ENCODE results near the gene PXDN. TPM values are rescaled to one million over a fixed set of nuclear protein-coding genes. Genes with fewer than 3 reads are reported as not detected.
A peak's percentile ranks its signal among the peaks of the same experiment; 100 is the strongest.
"Not testable (repeated sequence)": the region's sequence is repeated elsewhere in the genome, so short reads cannot be mapped to it uniquely, and the experiment has no call there.

Gene PXDN
- total RNA-seq, 1 experiment from 2014 or later, result 102 TPM

DNA sequence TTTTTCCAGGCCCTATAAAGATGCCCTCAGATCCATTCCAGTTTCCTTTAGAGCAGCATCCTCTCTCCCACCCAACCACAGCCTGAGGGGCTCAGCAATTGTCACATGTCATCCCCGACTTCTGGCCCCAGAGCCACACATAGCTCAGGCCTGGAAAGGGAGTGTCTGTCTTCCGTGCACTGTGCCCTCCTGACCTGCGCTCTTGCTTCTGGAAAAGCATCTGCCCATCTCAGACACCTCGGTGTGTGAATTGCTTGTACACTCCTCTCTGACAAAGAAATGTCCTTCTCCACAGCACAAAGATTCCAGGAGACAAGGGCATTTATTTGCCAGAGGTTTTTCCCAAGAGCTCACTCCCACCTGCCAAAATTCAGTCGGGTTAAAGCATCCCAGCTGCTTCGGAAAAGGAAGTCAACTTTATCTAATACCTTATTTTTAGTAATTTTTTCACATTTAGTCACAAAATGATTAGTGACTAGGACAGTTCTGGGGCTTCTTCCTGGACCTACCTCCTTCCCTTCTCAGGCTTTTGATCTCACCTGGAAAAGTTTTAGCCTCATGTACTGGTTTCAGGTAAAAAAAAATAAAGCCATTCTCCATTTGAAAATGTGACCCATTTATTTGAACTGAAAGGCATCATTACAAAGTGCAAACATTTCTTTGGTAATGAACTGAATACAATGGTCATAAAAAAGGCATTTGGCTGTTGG is 112.9 kb downstream of the PXDN start:
- H3K4me3 ChIP-seq (ENCODE audit: insufficient read depth, low read depth, low read length), result no peak overlapping the region
- H3K36me3 ChIP-seq (replicated peaks; ENCODE audit: control insufficient read depth, insufficient read depth, low read length), result peaks cover 8% of the 10 kb centered on the region
- H3K27me3 ChIP-seq (ENCODE audit: control insufficient read depth, insufficient read depth, low read length), result no peaks in the 10 kb centered on the region
- DNase-seq, result no peak

DNA sequence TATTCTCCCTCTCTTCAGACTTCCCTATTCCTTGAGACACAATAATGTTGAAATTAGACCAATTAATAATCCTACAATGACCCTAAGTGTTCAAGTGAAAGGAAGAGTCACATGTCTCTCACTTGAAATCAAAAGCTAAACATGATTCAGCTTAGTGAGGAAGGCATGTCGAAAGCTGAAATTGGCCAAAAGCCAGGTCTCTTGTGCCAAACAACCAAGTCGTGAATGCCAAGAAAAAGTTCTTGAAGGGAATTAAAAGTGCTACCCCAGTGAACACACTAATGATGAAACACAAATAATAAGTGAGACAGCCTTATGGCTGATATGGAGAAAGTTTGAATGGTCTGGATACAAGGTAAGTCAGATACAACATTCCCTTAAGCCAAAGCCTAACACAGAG is 115.4 kb downstream of the PXDN start:
- H3K36me3 ChIP-seq (replicated peaks; ENCODE audit: control insufficient read depth, insufficient read depth, low read length), result peaks cover 6% of the 10 kb centered on the region
- no peak for DNase-seq
- no peak overlapping the region for H3K4me3 ChIP-seq (ENCODE audit: insufficient read depth, low read depth, low read length)
- no peaks in the 10 kb centered on the region for H3K27me3 ChIP-seq (ENCODE audit: control insufficient read depth, insufficient read depth, low read length)

DNA sequence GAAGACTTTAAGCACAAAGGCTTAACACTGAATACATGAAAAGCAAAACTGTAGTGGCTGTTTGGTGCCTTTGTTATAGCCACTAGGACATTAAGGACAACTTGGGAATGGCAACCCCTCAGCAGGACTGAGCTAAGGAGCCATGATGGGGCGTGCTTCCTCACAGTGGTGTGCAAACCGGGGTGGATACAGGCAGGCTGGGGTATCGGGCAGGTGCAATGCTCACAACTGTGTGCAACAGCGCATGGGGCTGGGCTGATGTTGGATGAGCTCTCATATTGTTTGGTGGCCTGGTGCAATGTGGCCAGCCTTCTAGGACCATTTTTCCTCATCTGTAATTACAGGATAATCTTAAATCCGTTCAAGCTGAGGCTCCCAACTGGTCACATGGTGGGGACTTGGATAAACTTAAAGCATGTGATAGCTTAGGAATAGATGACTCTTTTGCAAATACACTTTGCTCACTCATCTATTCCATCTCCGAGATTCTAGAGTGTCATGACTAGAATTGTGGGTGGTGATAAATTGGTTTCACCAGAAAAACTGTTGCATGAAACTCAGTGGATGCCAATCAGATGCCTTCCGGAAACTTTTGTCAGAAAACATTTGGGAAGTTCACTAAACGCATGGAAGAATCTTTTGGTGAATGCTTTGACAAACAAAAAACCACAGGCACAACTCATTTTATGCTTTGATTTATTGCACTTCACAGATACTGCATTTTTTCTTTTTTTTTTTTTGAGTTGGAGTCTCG is 116.5 kb downstream of the PXDN start:
- no peak for DNase-seq
- no peak overlapping the region for H3K4me3 ChIP-seq (ENCODE audit: insufficient read depth, low read depth, low read length)
- peaks cover 2% of the 10 kb centered on the region; the same call in 1 of the 2 replicates for H3K36me3 ChIP-seq (replicated peaks; ENCODE audit: control insufficient read depth, insufficient read depth, low read length)
- no peaks in the 10 kb centered on the region for H3K27me3 ChIP-seq (ENCODE audit: control insufficient read depth, insufficient read depth, low read length)

DNA sequence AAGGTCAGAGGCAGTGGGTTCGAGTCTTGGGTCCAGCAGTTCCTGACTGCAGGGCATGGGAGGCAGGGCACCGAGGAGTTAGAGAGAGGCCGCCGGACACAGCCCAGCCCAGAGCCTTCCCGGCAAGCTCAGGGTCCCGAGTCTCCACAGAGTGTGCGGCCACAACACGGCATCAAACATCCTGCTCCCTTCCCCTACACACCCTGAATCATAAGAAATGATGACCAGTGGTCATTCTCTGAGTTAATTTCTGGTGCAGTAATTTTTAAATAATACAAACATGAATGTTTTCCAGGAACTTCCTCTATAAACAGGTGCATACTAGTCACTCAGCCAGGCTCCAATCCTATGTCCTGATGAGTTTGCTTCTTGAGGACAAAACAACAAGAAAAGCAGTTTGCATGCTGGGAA is 118.0 kb downstream of the PXDN start:
- DNase-seq, result peak; percentile 49
- Histone ChIP-seq H3K4me3 (ENCODE audit: insufficient read depth, low read depth, low read length) (no peak overlapping the region), H3K27me3 (ENCODE audit: control insufficient read depth, insufficient read depth, low read length) (no peaks in the 10 kb centered on the region), H3K36me3 (replicated peaks; ENCODE audit: control insufficient read depth, insufficient read depth, low read length) (0 out of 2 replicates have a peak, but pooled peaks cover 1% of the 10 kb centered on the region)

DNA sequence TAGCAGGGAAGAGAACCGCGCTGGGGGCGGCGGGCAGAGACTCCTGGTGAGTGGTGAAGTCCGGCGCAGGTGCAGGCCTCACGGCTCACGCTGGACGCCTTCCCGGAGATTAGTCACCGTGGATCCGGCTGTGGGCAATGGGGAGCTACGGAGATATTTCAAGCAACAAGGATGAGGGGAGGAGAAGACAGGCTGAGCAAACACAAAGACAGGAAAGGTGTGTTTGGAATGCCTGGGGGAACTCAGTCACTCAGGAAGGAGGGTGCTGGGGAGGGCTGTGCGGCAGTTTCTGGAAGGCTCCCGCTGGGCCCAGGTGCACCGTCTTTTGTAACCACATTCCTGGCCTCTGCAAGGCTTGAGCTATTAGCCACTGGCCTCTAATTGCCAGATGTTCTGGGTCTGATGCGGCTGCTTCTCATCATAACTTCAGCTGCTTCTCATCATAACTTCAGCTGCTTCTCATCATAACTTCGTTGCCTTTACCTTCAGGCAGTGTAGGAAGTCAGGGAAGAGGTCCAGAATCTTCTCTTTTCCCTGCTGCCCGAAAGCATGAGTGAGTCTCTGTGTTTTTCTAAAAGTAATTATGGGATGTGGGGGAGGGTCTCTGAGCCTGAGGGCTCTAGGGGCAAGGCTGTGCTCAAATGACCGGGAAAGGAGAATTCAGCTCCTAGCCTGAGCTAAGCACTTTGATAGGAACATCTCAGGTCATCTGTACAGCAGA is 118.9 kb downstream of the PXDN start:
- DNase-seq, result peak; percentile 93
- no peaks in the 10 kb centered on the region for H3K36me3 ChIP-seq (replicated peaks; ENCODE audit: control insufficient read depth, insufficient read depth, low read length)
- H3K4me3 ChIP-seq (ENCODE audit: insufficient read depth, low read depth, low read length), result no peak overlapping the region
- no peaks in the 10 kb centered on the region for H3K27me3 ChIP-seq (ENCODE audit: control insufficient read depth, insufficient read depth, low read length)

DNA sequence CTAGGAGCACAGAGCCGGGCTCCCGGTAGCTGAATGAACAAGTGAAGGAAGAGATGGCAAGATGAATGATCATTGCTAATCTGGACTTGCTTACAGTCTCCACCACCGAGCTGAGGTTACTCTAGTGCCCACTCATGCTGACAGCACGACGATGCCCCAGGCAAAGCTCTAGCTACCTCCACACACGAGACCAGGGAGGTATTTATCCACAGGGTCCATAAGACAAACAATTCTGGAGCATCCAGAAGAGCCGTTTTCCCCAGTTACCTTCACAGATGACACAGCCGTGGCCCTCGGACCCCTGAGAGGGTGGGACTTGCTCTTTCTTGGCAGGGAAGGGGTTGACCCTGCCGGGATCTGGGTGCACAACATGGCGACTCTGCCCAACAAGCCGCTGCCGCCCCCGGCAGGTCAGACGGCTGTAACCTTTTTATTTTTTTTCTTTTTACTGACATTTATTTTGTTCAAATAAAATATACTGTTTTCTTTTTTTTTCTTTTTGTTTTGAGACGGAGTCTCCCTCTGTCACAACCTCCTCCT is 120.3 kb downstream of the PXDN start:
- DNase-seq, result no peak
- Histone ChIP-seq H3K36me3 (replicated peaks; ENCODE audit: control insufficient read depth, insufficient read depth, low read length) (no peaks in the 10 kb centered on the region), H3K4me3 (ENCODE audit: insufficient read depth, low read depth, low read length) (no peak overlapping the region), H3K27me3 (ENCODE audit: control insufficient read depth, insufficient read depth, low read length) (no peaks in the 10 kb centered on the region)

DNA sequence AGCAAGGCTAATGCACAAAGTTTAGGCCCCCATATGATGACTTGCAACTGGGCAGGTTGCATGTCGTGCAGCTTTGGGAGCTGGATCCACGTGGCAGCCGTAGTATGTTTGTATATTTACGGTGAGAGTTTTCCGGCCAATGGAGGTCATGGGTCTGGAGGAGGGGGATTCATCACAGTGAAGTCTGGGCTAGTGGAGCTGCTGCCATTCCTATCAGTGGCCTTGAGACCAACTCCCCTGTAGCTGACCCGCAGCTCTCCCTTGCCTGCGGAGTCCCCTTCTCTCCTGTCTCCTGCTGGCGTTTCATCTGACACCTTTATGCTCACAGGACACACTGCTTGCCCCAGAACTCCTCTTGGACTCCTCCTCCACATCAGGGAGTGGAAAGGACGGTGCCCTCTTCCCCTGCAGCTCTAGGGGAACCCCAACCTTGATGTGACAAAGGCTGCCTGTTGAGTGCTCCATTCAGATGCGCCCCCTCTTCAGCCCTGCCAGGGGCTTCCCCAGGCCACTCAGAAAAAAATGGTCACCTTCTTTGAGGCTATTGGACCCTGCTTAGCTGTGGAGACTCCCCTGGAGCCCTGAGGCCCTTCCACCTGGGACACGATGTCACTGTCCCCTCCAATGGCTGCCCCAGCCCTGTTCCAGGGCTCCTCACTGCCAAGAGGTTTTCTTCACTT is 121.7 kb downstream of the PXDN start:
- no peaks in the 10 kb centered on the region for H3K27me3 ChIP-seq (ENCODE audit: control insufficient read depth, insufficient read depth, low read length)
- no peak for DNase-seq
- H3K4me3 ChIP-seq (ENCODE audit: insufficient read depth, low read depth, low read length), result no peak overlapping the region
- no peaks in the 10 kb centered on the region for H3K36me3 ChIP-seq (replicated peaks; ENCODE audit: control insufficient read depth, insufficient read depth, low read length)

DNA sequence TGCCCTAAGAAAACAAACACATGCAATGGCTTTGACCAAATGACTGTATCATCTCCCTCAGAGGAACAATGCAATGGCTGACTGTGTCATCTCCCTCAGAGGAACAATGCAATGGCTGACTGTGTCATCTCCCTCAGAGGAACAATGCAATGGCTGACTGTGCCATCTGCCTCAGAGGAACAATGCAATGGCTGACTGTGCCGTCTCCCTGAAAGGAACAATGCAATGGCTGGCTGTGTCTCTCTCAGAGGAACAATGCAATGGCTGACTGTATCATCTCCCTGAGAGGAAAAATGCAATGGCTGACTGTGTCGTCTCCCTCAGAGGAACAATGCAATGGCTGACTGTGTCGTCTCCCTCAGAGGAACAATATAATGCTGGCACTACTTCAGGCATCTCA is 122.3 kb downstream of the PXDN start:
- not testable (repeated sequence) for H3K27me3 ChIP-seq (ENCODE audit: control insufficient read depth, insufficient read depth, low read length); H3K4me3 ChIP-seq (ENCODE audit: insufficient read depth, low read depth, low read length); DNase-seq; H3K36me3 ChIP-seq (replicated peaks; ENCODE audit: control insufficient read depth, insufficient read depth, low read length)

DNA sequence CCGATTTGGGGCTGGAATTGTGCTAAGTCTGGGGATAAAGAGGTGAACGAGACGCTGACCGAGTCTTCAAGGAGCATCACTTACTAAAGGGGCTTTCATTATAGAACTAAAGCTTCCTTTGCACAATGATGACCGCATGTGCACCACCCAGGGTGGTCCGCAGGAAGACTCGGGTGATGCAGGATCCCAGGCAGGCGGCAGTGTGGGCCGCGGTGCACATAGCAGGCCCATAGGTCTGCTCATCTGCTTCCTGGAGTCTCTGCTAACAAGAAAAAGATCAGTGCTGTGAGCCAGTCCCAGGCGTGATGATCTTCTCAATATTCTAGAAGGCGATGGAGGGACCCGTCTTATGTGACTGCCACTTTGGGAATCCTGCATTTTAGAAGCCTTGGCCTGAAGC is 122.8 kb downstream of the PXDN start:
- no peaks in the 10 kb centered on the region for H3K36me3 ChIP-seq (replicated peaks; ENCODE audit: control insufficient read depth, insufficient read depth, low read length)
- DNase-seq, result no peak
- no peak overlapping the region for H3K4me3 ChIP-seq (ENCODE audit: insufficient read depth, low read depth, low read length)
- H3K27me3 ChIP-seq (ENCODE audit: control insufficient read depth, insufficient read depth, low read length), result no peaks in the 10 kb centered on the region

DNA sequence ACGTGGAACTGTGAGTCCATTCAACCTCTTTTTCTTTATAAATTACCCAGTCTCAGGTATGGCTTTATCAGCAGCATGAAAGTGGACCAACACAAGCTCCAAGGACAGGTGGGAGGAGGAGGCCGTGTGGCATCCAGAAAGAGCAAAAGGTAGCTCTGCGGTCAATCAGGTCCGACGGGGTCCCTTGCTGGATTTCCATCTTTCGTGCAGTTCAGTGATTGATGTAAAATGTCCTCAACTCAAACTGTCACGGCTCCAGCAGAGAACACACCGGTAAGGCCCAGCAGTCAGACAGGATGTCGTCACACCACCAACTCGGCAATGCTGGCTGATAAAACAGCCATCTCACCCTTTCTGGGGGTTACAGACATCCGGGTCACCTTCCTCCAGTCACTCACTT is 123.3 kb downstream of the PXDN start:
- Histone ChIP-seq H3K4me3 (ENCODE audit: insufficient read depth, low read depth, low read length) (no peak overlapping the region), H3K27me3 (ENCODE audit: control insufficient read depth, insufficient read depth, low read length) (no peaks in the 10 kb centered on the region), H3K36me3 (replicated peaks; ENCODE audit: control insufficient read depth, insufficient read depth, low read length) (no peaks in the 10 kb centered on the region)
- DNase-seq, result no peak

DNA sequence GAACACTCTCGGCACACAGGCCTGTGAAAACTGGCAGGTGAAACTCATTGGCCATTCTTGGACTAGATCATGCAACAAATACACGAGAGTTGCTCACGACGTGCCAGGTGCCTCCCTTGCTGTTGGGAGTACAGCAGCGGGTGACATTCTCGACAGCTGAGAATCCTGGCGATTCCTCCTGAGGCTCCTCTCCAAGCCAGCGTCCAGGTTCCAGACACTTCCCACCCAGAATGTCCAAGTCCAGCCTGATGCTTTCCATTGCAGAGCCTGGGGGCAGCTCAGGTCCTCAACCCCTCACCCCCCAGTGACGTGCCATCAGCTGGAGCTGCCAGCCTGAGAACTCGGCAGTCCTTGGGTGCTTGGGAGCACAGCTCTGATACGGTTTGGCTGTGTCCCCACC is 124.2 kb downstream of the PXDN start:
- H3K36me3 ChIP-seq (replicated peaks; ENCODE audit: control insufficient read depth, insufficient read depth, low read length), result no peaks in the 10 kb centered on the region

DNA sequence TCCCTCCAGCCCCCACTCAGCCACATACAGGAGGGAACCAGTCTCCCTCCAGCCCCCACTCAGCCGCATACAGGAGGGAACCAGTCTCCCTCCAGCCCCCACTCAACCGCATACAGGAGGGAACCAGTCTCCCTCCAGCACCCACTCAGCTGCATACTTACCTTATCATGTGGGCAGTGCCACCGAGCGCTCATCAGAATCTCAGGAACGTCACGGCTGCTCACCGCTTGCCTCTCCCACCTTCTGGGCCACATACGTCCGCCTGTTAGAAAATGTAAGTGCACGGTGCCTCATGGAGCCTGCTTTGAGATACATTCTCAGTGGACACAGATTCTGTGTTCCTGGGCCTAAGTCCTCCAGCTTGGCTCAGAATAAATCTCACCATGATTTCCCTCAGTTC is 124.8 kb downstream of the PXDN start:
- DNase-seq, result no peak
- H3K4me3 ChIP-seq (ENCODE audit: insufficient read depth, low read depth, low read length), result no peak overlapping the region

More for the DNA sequence above, 124.2 kb downstream of the PXDN start:
- DNase-seq, result peak; percentile 17
- Histone ChIP-seq H3K4me3 (ENCODE audit: insufficient read depth, low read depth, low read length) (no peak overlapping the region), H3K27me3 (ENCODE audit: control insufficient read depth, insufficient read depth, low read length) (no peaks in the 10 kb centered on the region)

DNA sequence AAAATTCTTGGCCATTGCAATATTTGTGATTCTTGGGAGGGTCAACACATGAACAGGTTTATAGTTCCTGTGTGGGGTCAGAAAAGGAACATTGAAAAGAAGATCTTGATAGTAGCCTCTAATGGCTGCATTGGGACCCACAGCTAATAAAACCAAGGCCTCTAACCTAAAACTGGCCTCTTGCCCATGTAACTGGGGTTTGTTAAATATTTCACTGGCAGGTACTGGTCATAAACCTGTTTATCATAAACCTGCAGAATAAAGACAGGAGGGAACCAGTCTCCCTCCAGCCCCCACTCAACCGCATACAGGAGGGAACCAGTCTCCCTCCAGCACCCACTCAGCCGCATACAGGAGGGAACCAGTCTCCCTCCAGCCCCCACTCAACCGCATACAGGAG is 125.3 kb downstream of the PXDN start:
- no peak for DNase-seq
- H3K4me3 ChIP-seq (ENCODE audit: insufficient read depth, low read depth, low read length), result no peak overlapping the region
- no peaks in the 10 kb centered on the region for H3K36me3 ChIP-seq (replicated peaks; ENCODE audit: control insufficient read depth, insufficient read depth, low read length)

More for the DNA sequence above, 124.8 kb downstream of the PXDN start:
- Histone ChIP-seq H3K36me3 (replicated peaks; ENCODE audit: control insufficient read depth, insufficient read depth, low read length) (no peaks in the 10 kb centered on the region), H3K27me3 (ENCODE audit: control insufficient read depth, insufficient read depth, low read length) (no peaks in the 10 kb centered on the region)

More for the DNA sequence above, 125.3 kb downstream of the PXDN start:
- H3K27me3 ChIP-seq (ENCODE audit: control insufficient read depth, insufficient read depth, low read length), result no peaks in the 10 kb centered on the region
